COLO668 (cell line): ENCODE measurements around the gene IFI30.
"Not testable (repeated sequence)": the region's sequence is repeated elsewhere in the genome, so short reads cannot be mapped to it uniquely, and the experiment has no call there.

Source experiments
- DNase-seq: peaks from one replicate; lab custom pipeline; 2025; ENCODE audit not compliant: unreplicated experiment; lab: John Stamatoyannopoulos, UW

Gene IFI30

GRCh38 chr19:18152442-18152816 is 21.2 kb upstream of the IFI30 start:
- peak; percentile 96 for DNase-seq

- peak; percentile 99 for DNase-seq
Measured at GRCh38 chr19:18152817-18153555, 20.6 kb upstream of the IFI30 start, which contains the start of gene PIK3R2. TSS of gene PIK3R2 (plus strand) at chr19:18153163. CDS start at chr19:18155880, 2,717 bp downstream.

- peak; percentile 37 for DNase-seq
Measured at GRCh38 chr19:18153556-18154134, 20.0 kb upstream of the IFI30 start.

- DNase-seq, result no peak
Measured at GRCh38 chr19:18155095-18156087, 18.2 kb upstream of the IFI30 start.

- DNase-seq, result no peak
Measured at GRCh38 chr19:18156268-18156667, 17.3 kb upstream of the IFI30 start.

- peak; percentile 91 for DNase-seq
Measured at GRCh38 chr19:18156841-18157464, 16.7 kb upstream of the IFI30 start.

- DNase-seq, result peak; percentile 79
Measured at GRCh38 chr19:18157465-18158063, 16.0 kb upstream of the IFI30 start.

GRCh38 chr19:18158467-18158866 is 15.1 kb upstream of the IFI30 start:
- no peak for DNase-seq

GRCh38 chr19:18159059-18159616 is 14.5 kb upstream of the IFI30 start:
- not testable (repeated sequence) for DNase-seq

- no peak for DNase-seq
Measured at GRCh38 chr19:18159810-18160209, 13.8 kb upstream of the IFI30 start.

GRCh38 chr19:18160493-18160970 is 13.1 kb upstream of the IFI30 start:
- DNase-seq, result no peak

- DNase-seq, result peak; percentile 88
Measured at GRCh38 chr19:18160971-18161635, 12.5 kb upstream of the IFI30 start.

- DNase-seq, result no peak
Measured at GRCh38 chr19:18161636-18162002, 12.0 kb upstream of the IFI30 start.

GRCh38 chr19:18164072-18164471 is 9.5 kb upstream of the IFI30 start:
- DNase-seq, result no peak

- DNase-seq, result no peak
Measured at GRCh38 chr19:18165794-18166544, 7.6 kb upstream of the IFI30 start.

- DNase-seq, result no peak
Measured at GRCh38 chr19:18167011-18167410, 6.6 kb upstream of the IFI30 start.

- peak; percentile 42 for DNase-seq
Measured at GRCh38 chr19:18167975-18168645, 5.5 kb upstream of the IFI30 start.

GRCh38 chr19:18168673-18169381 is 4.8 kb upstream of the IFI30 start:
- DNase-seq, result no peak
